ENCODE measurements around the gene COL27A1.

GRCh38 chr9:114250648-114251047, 95.3 kb downstream of the COL27A1 start:
- no peak for TF ChIP-seq POLR2A (IDR thresholded peaks at IDR 0.05)
- no peak for TF ChIP-seq CTCF (IDR thresholded peaks at IDR 0.05)

Measured in testis (tissue), 2 donors.